ENCODE data around the gene KICS2. TPM values are rescaled to one million over a fixed set of nuclear protein-coding genes. Genes with fewer than 3 reads are reported as not detected.
A peak's percentile ranks its signal among the peaks of the same experiment; 100 is the strongest.

KICS2 gene
- total and polyA plus RNA-seq, 9 of the 15 experiments (the other 6 are each of a cell fraction or from before 2014, with no cell fraction given), result 2.3 to 6.4 (median 5.5) TPM

DNA sequence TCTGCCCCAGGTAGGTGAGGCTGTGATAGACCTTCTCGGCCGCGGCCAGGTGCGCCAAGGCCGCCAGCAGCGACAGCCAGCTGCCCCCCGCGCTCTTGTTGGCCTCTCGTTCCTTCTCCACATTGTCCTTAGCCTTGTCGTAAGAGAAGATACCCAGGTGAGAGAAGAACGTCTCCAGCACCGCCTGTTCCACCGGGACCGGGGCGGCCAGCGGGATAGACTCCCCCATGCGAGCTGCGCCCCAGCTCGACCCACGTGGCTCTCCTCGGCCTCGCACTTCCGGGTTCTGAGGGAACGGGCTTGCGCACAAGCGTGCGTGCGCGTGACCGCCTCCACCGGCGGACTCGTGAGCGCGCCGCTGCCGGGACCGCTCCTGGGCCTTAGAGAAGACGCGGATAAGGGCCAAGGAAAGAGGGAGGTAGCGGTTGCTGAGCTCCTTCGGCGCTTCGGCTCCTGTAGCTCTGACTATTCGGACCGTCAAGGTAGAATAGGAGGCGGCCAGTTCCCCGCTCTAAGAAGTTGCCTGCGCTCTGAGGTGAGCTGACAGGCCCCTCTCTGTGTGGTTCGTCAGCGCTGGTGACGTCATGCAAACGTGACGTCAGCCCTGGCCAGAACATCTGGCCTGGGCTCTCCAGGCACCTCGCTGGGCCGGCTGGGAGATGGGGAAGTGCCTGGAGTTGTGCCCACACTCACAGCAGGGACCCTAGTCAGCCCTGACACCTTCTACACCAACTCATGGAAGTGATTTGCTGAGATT is at the start of gene KICS2 (continued):
- TF ChIP-seq, protein P1, sequence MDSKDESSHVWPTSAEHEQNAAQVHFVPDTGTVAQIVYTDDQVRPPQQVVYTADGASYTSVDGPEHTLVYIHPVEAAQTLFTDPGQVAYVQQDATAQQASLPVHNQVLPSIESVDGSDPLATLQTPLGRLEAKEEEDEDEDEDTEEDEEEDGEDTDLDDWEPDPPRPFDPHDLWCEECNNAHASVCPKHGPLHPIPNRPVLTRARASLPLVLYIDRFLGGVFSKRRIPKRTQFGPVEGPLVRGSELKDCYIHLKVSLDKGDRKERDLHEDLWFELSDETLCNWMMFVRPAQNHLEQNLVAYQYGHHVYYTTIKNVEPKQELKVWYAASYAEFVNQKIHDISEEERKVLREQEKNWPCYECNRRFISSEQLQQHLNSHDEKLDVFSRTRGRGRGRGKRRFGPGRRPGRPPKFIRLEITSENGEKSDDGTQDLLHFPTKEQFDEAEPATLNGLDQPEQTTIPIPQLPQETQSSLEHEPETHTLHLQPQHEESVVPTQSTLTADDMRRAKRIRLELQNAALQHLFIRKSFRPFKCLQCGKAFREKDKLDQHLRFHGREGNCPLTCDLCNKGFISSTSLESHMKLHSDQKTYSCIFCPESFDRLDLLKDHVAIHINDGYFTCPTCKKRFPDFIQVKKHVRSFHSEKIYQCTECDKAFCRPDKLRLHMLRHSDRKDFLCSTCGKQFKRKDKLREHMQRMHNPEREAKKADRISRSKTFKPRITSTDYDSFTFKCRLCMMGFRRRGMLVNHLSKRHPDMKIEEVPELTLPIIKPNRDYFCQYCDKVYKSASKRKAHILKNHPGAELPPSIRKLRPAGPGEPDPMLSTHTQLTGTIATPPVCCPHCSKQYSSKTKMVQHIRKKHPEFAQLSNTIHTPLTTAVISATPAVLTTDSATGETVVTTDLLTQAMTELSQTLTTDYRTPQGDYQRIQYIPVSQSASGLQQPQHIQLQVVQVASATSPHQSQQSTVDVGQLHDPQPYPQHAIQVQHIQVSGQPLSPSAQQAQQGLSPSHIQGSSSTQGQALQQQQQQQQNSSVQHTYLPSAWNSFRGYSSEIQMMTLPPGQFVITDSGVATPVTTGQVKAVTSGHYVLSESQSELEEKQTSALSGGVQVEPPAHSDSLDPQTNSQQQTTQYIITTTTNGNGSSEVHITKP (IDR thresholded peaks at IDR 0.05; ENCODE audit: partially characterized antibody), result no peak
- TF ChIP-seq KLF13 (tag; IDR thresholded peaks at IDR 0.05; ENCODE audit: borderline replicate concordance, low read depth) (no peak), CREBBP (IDR thresholded peaks at IDR 0.05; ENCODE audit: low read depth, low read length) (no peak), CXXC5 (CRISPR knock-in tag; IDR thresholded peaks at IDR 0.05) (peak; percentile 91), NR2F6 (CRISPR knock-in tag; IDR thresholded peaks at IDR 0.05) (no peak), HIVEP1 (CRISPR knock-in tag; IDR thresholded peaks at IDR 0.05) (no peak), ZNF184 (CRISPR knock-in tag; IDR thresholded peaks at IDR 0.05) (no peak), ELF1 (tag; IDR thresholded peaks at IDR 0.05) (peak; percentile 99), ZNF644 (tag; IDR thresholded peaks at IDR 0.05; ENCODE audit: low read depth) (0 out of 2 replicates have a peak, but pooled peaks have one; percentile 70), EWSR1 (IDR thresholded peaks at IDR 0.05; ENCODE audit: borderline replicate concordance, low read depth, partially characterized antibody) (no peak), CHCHD3 (CRISPR knock-in tag; IDR thresholded peaks at IDR 0.05) (no peak)
- TF ChIP-seq, protein P2, sequence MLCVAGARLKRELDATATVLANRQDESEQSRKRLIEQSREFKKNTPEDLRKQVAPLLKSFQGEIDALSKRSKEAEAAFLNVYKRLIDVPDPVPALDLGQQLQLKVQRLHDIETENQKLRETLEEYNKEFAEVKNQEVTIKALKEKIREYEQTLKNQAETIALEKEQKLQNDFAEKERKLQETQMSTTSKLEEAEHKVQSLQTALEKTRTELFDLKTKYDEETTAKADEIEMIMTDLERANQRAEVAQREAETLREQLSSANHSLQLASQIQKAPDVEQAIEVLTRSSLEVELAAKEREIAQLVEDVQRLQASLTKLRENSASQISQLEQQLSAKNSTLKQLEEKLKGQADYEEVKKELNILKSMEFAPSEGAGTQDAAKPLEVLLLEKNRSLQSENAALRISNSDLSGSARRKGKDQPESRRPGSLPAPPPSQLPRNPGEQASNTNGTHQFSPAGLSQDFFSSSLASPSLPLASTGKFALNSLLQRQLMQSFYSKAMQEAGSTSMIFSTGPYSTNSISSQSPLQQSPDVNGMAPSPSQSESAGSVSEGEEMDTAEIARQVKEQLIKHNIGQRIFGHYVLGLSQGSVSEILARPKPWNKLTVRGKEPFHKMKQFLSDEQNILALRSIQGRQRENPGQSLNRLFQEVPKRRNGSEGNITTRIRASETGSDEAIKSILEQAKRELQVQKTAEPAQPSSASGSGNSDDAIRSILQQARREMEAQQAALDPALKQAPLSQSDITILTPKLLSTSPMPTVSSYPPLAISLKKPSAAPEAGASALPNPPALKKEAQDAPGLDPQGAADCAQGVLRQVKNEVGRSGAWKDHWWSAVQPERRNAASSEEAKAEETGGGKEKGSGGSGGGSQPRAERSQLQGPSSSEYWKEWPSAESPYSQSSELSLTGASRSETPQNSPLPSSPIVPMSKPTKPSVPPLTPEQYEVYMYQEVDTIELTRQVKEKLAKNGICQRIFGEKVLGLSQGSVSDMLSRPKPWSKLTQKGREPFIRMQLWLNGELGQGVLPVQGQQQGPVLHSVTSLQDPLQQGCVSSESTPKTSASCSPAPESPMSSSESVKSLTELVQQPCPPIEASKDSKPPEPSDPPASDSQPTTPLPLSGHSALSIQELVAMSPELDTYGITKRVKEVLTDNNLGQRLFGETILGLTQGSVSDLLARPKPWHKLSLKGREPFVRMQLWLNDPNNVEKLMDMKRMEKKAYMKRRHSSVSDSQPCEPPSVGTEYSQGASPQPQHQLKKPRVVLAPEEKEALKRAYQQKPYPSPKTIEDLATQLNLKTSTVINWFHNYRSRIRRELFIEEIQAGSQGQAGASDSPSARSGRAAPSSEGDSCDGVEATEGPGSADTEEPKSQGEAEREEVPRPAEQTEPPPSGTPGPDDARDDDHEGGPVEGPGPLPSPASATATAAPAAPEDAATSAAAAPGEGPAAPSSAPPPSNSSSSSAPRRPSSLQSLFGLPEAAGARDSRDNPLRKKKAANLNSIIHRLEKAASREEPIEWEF (CRISPR knock-in tag; IDR thresholded peaks at IDR 0.05), result no peak
- TF ChIP-seq, protein P3, sequence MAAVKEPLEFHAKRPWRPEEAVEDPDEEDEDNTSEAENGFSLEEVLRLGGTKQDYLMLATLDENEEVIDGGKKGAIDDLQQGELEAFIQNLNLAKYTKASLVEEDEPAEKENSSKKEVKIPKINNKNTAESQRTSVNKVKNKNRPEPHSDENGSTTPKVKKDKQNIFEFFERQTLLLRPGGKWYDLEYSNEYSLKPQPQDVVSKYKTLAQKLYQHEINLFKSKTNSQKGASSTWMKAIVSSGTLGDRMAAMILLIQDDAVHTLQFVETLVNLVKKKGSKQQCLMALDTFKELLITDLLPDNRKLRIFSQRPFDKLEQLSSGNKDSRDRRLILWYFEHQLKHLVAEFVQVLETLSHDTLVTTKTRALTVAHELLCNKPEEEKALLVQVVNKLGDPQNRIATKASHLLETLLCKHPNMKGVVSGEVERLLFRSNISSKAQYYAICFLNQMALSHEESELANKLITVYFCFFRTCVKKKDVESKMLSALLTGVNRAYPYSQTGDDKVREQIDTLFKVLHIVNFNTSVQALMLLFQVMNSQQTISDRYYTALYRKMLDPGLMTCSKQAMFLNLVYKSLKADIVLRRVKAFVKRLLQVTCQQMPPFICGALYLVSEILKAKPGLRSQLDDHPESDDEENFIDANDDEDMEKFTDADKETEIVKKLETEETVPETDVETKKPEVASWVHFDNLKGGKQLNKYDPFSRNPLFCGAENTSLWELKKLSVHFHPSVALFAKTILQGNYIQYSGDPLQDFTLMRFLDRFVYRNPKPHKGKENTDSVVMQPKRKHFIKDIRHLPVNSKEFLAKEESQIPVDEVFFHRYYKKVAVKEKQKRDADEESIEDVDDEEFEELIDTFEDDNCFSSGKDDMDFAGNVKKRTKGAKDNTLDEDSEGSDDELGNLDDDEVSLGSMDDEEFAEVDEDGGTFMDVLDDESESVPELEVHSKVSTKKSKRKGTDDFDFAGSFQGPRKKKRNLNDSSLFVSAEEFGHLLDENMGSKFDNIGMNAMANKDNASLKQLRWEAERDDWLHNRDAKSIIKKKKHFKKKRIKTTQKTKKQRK (IDR thresholded peaks at IDR 0.05; ENCODE audit: borderline replicate concordance, low read depth, low read length), result no peak

Measured in K562 (cell line).